IMR-90 (cell line): ENCODE measurements around the gene MRPL41.

ENCODE experiments used
- BHLHE40 ChIP-seq: fragments of 150-350 bp; IDR thresholded peaks from 2 replicates; pipeline ENCODE4 v1.6.1; 2016; ENCODE audit warnings: mild to moderate bottlenecking, low read depth, low read length
- CEBPB ChIP-seq: IDR thresholded peaks from 2 replicates; pipeline ENCODE4 v1.6.1; 2012; ENCODE audit warnings: low read depth, low read length, improper control_type of control experiment
- CHD1 ChIP-seq: IDR thresholded peaks from 2 replicates; pipeline ENCODE4 v1.6.1; 2012; ENCODE audit warnings: low read depth, low read length, improper control_type of control experiment
- CTCF ChIP-seq: conservative IDR thresholded peaks from 2 replicates; pipeline ENCODE4 v1.5.1; 2012; ENCODE audit warnings: mild to moderate bottlenecking, low read depth, low read length, improper control_type of control experiment
- FOS ChIP-seq: fragments of 150-350 bp; IDR thresholded peaks from 2 replicates; pipeline ENCODE4 v1.6.1; 2016; ENCODE audit warnings: low read depth, low read length
- MAFK ChIP-seq: IDR thresholded peaks from 2 replicates; pipeline ENCODE4 v1.6.1; 2012; ENCODE audit warnings: low read depth, low read length, improper control_type of control experiment
- MAZ ChIP-seq: IDR thresholded peaks from 2 replicates; pipeline ENCODE4 v1.6.1; 2012; ENCODE audit warnings: low read depth, mild to moderate bottlenecking, low read length, improper control_type of control experiment, moderate library complexity, borderline replicate concordance
- MXI1 ChIP-seq: IDR thresholded peaks from 2 replicates; pipeline ENCODE4 v1.6.1; 2012; ENCODE audit warnings: low read depth, mild to moderate bottlenecking, low read length, moderate library complexity, borderline replicate concordance
- POLR2A ChIP-seq: IDR thresholded peaks from 2 replicates; pipeline ENCODE4 v1.6.1; 2012; ENCODE audit warnings: mild to moderate bottlenecking, low read depth, low read length
- RAD21 ChIP-seq: IDR thresholded peaks from 2 replicates; pipeline ENCODE4 v1.6.1; 2012; ENCODE audit warnings: low read length, improper control_type of control experiment
- RCOR1 ChIP-seq: IDR thresholded peaks from 2 replicates; pipeline ENCODE4 v1.6.1; 2012; ENCODE audit warnings: mild to moderate bottlenecking, low read length, improper control_type of control experiment; ENCODE audit not compliant: insufficient replicate concordance
- RFX5 ChIP-seq: IDR thresholded peaks from 2 replicates; pipeline ENCODE4 v1.8.0; 2012; ENCODE audit warnings: low read depth, mild to moderate bottlenecking, low read length, moderate library complexity
- SMC3 ChIP-seq: fragments of 150-350 bp; IDR thresholded peaks from 2 replicates; pipeline ENCODE4 v1.6.1; 2016; ENCODE audit warnings: low read depth, mild to moderate bottlenecking, antibody characterized with exemption, low read length, moderate library complexity
- USF2 ChIP-seq: fragments of 150-350 bp; IDR thresholded peaks from 2 replicates; pipeline ENCODE4 v1.6.1; 2017; ENCODE audit warnings: mild to moderate bottlenecking, antibody characterized with exemption, low read length, low read depth

- no peak for TF ChIP-seq CTCF
- no peak for TF ChIP-seq POLR2A
- TF ChIP-seq FOS = no peak
- TF ChIP-seq RCOR1 = no peak
- TF ChIP-seq RAD21 = no peak
- TF ChIP-seq MAZ = no peak
- no peak for TF ChIP-seq USF2
- no peak for TF ChIP-seq SMC3
- no peak for TF ChIP-seq CEBPB
- no peak for TF ChIP-seq CHD1
- TF ChIP-seq BHLHE40 = no peak
- TF ChIP-seq RFX5 = no peak
- no peak for TF ChIP-seq MAFK
- TF ChIP-seq MXI1 = no peak
Observed at GRCh38 chr9:137544176-137544760, 7.4 kb upstream of the MRPL41 start.
